ENCODE measurements around the gene GALNTL6.

The GALNTL6 gene

GRCh38 chr4:172127168-172127567, 314.0 kb downstream of the GALNTL6 start:
- H4K20me1 ChIP-seq (ENCODE audit: low read depth, low read length): no peaks in the 10 kb centered on the region
- H3K4me2 ChIP-seq (ENCODE audit: low read depth, low read length, poor library complexity, severe bottlenecking): no peak overlapping the region
- H3K9ac ChIP-seq (ENCODE audit: low read length): no peak overlapping the region
- H3K9me3 ChIP-seq (ENCODE audit: insufficient read depth, low read length): no peaks in the 10 kb centered on the region
- no peak overlapping the region for H2AFZ ChIP-seq (ENCODE audit: low read depth, low read length, severe bottlenecking)
- no peaks in the 10 kb centered on the region for H3K9me2 ChIP-seq (replicated peaks; ENCODE audit: insufficient read depth, low read length)
- H3K36me3 ChIP-seq (ENCODE audit: low read length): no peaks in the 10 kb centered on the region
- no peak overlapping the region for H3K27ac ChIP-seq (ENCODE audit: low read depth, low read length)
- no peak overlapping the region for H3K4me3 ChIP-seq (ENCODE audit: insufficient read depth, low read length, poor library complexity, severe bottlenecking)
- H3K79me2 ChIP-seq (ENCODE audit: insufficient read depth, low read length): no peaks in the 10 kb centered on the region
- H3K27me3 ChIP-seq (ENCODE audit: low read length): no peaks in the 10 kb centered on the region
- no peak for TF ChIP-seq EZH2phosphoT487 (conservative IDR thresholded peaks at IDR 0.05; ENCODE audit: low read length)
- no peak for TF ChIP-seq CTCF (IDR thresholded peaks at IDR 0.05; ENCODE audit: insufficient read depth, low read length, poor library complexity, severe bottlenecking)
- no peaks in the 10 kb centered on the region for H3F3A ChIP-seq (ENCODE audit: insufficient read depth)

GRCh38 chr4:172129593-172129992, 316.4 kb downstream of the GALNTL6 start:
- Histone ChIP-seq H2AFZ (ENCODE audit: low read depth, low read length, severe bottlenecking) (no peak overlapping the region), H3K27ac (ENCODE audit: low read depth, low read length) (no peak overlapping the region)

GRCh38 chr4:172134521-172134920, 321.3 kb downstream of the GALNTL6 start:
- no peaks in the 10 kb centered on the region for H3K36me3 ChIP-seq (ENCODE audit: low read length)

More at GRCh38 chr4:172129593-172129992, 316.4 kb downstream of the GALNTL6 start:
- Histone ChIP-seq H3K4me3 (ENCODE audit: insufficient read depth, low read length, poor library complexity, severe bottlenecking) (no peak overlapping the region), H3K79me2 (ENCODE audit: insufficient read depth, low read length) (no peaks in the 10 kb centered on the region), H3F3A (ENCODE audit: insufficient read depth) (no peaks in the 10 kb centered on the region), H3K36me3 (ENCODE audit: low read length) (no peaks in the 10 kb centered on the region), H3K9me3 (ENCODE audit: insufficient read depth, low read length) (no peaks in the 10 kb centered on the region), H3K4me2 (ENCODE audit: low read depth, low read length, poor library complexity, severe bottlenecking) (no peak overlapping the region), H3K9me2 (replicated peaks; ENCODE audit: insufficient read depth, low read length) (no peaks in the 10 kb centered on the region; the same call in 1 of the 2 replicates), H3K27me3 (ENCODE audit: low read length) (no peaks in the 10 kb centered on the region), H4K20me1 (ENCODE audit: low read depth, low read length) (no peaks in the 10 kb centered on the region), H3K9ac (ENCODE audit: low read length) (no peak overlapping the region)
- no peak for TF ChIP-seq CTCF (IDR thresholded peaks at IDR 0.05; ENCODE audit: insufficient read depth, low read length, poor library complexity, severe bottlenecking)
- no peak for TF ChIP-seq EZH2phosphoT487 (conservative IDR thresholded peaks at IDR 0.05; ENCODE audit: low read length)

More at GRCh38 chr4:172134521-172134920, 321.3 kb downstream of the GALNTL6 start:
- H3K4me2 ChIP-seq (ENCODE audit: low read depth, low read length, poor library complexity, severe bottlenecking): no peak overlapping the region
- H3K9me2 ChIP-seq (replicated peaks; ENCODE audit: insufficient read depth, low read length): no peaks in the 10 kb centered on the region; the same call in 1 of the 2 replicates
- no peaks in the 10 kb centered on the region for H3K79me2 ChIP-seq (ENCODE audit: insufficient read depth, low read length)
- H2AFZ ChIP-seq (ENCODE audit: low read depth, low read length, severe bottlenecking): no peak overlapping the region
- no peak overlapping the region for H3K27ac ChIP-seq (ENCODE audit: low read depth, low read length)
- H3K4me3 ChIP-seq (ENCODE audit: insufficient read depth, low read length, poor library complexity, severe bottlenecking): no peak overlapping the region
- H3K9me3 ChIP-seq (ENCODE audit: insufficient read depth, low read length): no peaks in the 10 kb centered on the region
- H3K27me3 ChIP-seq (ENCODE audit: low read length): no peaks in the 10 kb centered on the region
- no peak overlapping the region for H3K9ac ChIP-seq (ENCODE audit: low read length)
- H4K20me1 ChIP-seq (ENCODE audit: low read depth, low read length): no peaks in the 10 kb centered on the region
- no peak for TF ChIP-seq CTCF (IDR thresholded peaks at IDR 0.05; ENCODE audit: insufficient read depth, low read length, poor library complexity, severe bottlenecking)
- TF ChIP-seq EZH2phosphoT487 (conservative IDR thresholded peaks at IDR 0.05; ENCODE audit: low read length): no peak
- no peaks in the 10 kb centered on the region for H3F3A ChIP-seq (ENCODE audit: insufficient read depth)
